Measurements from ENCODE around the gene AADACL2. TPM values are rescaled to one million over a fixed set of nuclear protein-coding genes. Genes with fewer than 3 reads are reported as not detected.
A peak's percentile ranks its signal among the peaks of the same experiment; 100 is the strongest.
"Not testable (repeated sequence)": the region's sequence is repeated elsewhere in the genome, so short reads cannot be mapped to it uniquely, and the experiment has no call there.

Gene AADACL2
- total RNA-seq, 2 donors from 2014 or later = 0.11 to 0.18 TPM

- no peak for DNase-seq
- intact Hi-C loops (cut with DNase I, micrococcal nuclease) = no loop called here
These were observed 27.9 kb downstream of the AADACL2 start for GRCh38 chr3:151761581-151761980.

DNA sequence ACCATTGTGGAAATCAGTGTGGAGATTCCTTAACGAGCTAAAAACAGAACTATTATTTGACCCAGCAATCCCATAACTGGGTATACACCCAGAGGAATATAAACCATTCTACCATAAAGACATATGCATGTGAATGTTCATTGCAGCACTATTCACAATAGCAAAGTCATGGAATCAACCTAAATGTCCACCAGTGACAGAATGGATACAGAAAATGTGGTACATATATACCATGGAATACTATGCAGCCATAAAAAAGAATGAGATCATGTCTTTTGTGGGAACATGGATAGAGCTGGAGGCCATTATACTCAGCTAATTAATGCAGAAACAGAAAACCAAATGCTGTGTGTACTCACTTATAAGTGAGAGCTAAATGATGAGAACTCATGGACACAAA is 31.0 kb downstream of the AADACL2 start:
- DNase-seq; intact Hi-C loops (cut with DNase I, micrococcal nuclease); ATAC-seq: not testable (repeated sequence)

More at GRCh38 chr3:151761581-151761980, 27.9 kb downstream of the AADACL2 start:
- no peak for ATAC-seq

DNA sequence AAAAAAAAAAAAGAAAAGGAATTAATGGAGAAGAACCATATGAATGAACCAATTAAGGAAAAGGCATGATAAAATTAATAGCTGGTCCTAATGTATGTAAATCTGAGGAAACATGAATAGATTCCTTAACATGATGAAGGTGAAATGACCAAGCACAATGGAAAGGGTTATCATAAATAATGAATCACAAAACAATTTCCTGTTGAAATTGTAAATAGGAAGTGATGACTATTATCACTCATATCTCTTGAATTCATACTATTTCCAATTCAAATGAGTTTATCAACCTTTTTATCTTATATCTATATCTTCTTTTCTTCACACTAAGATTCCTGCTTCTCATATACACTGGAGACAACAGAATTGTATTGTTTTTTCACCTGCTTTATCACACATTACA is 32.0 kb downstream of the AADACL2 start:
- DNase-seq = no peak
- no peak for ATAC-seq
- intact Hi-C loops (cut with DNase I, micrococcal nuclease) = no loop called here

GRCh38 chr3:151766454-151766853 is 32.7 kb downstream of the AADACL2 start:
- intact Hi-C loops (cut with DNase I, micrococcal nuclease) = no loop called here
- DNase-seq = no peak
- ATAC-seq = no peak

GRCh38 chr3:151768393-151768930 is 34.7 kb downstream of the AADACL2 start:
- no peak for DNase-seq
- intact Hi-C loops (cut with DNase I, micrococcal nuclease) = no loop called here

GRCh38 chr3:151769175-151769574 is 35.4 kb downstream of the AADACL2 start:
- intact Hi-C loops (cut with DNase I, micrococcal nuclease) = no loop called here
- DNase-seq (no peak), ATAC-seq (peak; percentile 29)

More at GRCh38 chr3:151768393-151768930, 34.7 kb downstream of the AADACL2 start:
- no peak for ATAC-seq

DNA sequence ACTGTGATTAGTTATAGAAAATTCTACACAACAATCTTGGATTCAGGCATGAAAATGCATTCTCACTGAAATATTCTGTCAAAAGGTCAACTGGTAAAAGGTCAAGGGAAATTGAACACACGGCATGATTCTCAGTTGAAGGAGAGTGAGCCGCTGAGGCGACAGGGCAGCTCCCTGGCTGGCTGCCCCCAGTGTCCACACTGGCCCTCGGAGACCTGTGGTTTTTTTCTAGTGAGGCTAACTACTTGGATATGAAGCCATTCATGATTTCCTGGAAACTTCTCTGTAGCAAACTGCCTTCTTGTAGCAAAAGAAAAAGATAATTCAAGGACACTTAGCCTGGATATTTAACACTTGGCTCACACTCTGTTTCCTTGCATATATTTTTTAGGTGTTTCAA is 37.2 kb downstream of the AADACL2 start:
- peak; percentile 78 for ATAC-seq
- DNase-seq = peak; percentile 23 to 34
- intact Hi-C loops (cut with DNase I, micrococcal nuclease) = no loop called here

- no peak for DNase-seq
- intact Hi-C loops (cut with DNase I, micrococcal nuclease) = no loop called here
These were observed 39.2 kb downstream of the AADACL2 start for GRCh38 chr3:151772825-151773480.

DNA sequence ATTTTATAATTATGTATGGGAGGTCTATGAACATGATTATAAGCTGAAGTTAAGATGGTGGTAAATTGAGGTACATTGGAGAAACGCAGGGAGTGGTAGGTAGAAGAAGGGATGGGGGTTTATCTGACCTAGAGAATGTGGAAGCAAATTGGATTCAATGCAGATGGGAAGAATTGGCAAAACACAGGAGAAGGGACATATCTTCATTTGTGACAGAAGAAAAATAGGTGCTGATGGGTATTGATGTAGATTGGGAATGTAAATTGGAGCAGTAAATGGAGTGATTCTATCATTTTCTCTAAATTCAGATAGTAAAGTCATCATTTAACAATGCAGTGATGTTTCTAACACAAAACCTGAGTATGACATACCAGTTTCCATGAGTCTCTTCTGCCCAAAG is 40.5 kb downstream of the AADACL2 start:
- DNase-seq (no peak), ATAC-seq (no peak)
- intact Hi-C loops (cut with DNase I, micrococcal nuclease) = no loop called here

More at GRCh38 chr3:151772825-151773480, 39.2 kb downstream of the AADACL2 start:
- ATAC-seq = no peak

DNA sequence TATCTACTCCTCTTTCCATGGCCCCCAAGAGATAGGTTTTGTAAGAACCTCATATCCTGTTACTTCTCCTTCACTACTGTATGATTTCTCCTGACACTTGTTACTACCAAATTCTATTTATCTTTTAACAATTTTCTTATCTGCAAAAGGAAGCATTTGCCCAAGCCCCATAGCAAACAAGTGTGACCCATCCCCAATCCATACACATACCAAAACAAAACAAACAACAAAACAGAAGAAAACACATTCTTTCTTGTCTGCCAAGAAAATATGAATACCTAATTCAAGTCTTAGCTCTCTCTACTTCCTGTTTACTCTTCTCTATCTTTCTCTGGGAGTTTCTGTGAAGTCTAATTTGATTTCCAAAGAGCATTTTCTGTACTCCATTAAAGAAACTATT is 41.2 kb downstream of the AADACL2 start:
- no peak for ATAC-seq
- intact Hi-C loops (cut with DNase I, micrococcal nuclease) = no loop called here

DNA sequence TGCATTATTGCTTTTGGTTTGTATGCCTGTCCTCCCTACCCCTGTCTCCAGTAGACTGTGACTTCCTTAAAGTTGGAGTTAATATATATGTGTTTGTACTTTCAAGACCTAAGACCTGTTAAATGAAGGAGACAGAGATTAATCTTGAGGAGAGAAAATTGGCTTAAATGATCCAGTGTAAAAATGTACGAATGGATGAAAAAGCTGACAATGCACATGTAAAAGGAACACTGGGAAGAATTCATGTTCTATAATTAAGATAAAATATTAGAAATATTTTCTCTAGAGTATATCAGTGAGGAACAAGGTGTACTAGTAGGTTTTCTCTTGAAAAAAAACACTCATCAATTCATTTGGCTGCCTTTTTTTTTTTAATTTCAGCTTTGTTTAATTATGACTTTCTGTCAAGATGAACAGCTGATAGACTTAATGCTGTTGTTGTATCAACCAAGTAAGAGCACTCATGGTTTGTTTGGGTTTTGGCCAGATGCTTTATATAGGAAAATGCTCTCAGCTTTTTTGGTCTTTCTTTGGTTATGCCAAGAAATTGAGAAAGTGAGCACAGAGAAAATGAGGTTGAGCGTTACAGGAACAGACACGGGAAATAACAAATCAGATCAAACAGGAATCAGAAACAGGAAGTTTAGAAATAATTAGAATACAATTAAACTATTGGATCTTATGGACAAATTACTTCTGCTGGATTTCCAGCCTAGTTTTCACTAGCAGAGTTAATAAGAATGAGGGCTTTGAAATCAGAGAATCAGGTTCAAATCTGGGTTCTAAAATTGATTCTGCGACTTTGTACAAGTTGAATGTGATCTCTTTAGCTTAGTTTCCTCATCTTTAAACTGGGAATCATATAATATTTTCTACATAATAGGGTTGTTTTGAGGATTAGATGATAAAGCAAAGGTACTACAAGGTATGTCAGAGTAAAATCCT is 41.9 kb downstream of the AADACL2 start:
- DNase-seq (no peak), ATAC-seq (no peak)
- intact Hi-C loops (cut with DNase I, micrococcal nuclease) = no loop called here

More for the DNA sequence above, 41.2 kb downstream of the AADACL2 start:
- no peak for DNase-seq

- intact Hi-C loops (cut with DNase I, micrococcal nuclease) = no loop called here
- ATAC-seq = no peak
- no peak for DNase-seq
These were observed 42.6 kb downstream of the AADACL2 start for GRCh38 chr3:151776259-151776740.

GRCh38 chr3:151777880-151778279 is 44.2 kb downstream of the AADACL2 start:
- DNase-seq (no peak), ATAC-seq (no peak)
- intact Hi-C loops (cut with DNase I, micrococcal nuclease) = no loop called here

GRCh38 chr3:151787626-151788025 is 53.9 kb downstream of the AADACL2 start:
- intact Hi-C loops (cut with DNase I, micrococcal nuclease) = no loop called here
- DNase-seq (no peak), ATAC-seq (no peak)

DNA sequence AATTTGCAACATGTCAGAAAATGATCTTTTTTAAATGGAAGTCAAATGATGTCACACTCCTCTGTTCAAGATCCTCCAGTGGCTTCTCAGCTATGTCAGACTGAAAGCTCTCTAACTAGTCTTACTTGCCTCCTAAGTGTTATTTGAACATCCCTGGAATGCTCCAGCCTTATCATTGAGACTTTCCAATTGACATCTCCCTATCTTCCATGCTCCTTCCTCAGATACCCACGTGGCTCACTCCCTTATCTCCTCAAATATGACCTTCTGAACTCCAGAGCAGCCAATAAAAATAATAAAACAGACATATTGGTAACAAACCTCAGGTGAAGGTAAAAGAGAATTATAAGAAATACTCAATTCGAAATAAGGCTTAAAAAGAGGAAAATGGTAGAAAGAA is 54.7 kb downstream of the AADACL2 start:
- DNase-seq = no peak
- intact Hi-C loops (cut with DNase I, micrococcal nuclease) = no loop called here
- ATAC-seq = no peak

- intact Hi-C loops (cut with DNase I, micrococcal nuclease) = no loop called here
- ATAC-seq = no peak
- no peak for DNase-seq
These were observed 56.2 kb downstream of the AADACL2 start for GRCh38 chr3:151789853-151790463.

- ATAC-seq; DNase-seq; intact Hi-C loops (cut with DNase I, micrococcal nuclease): not testable (repeated sequence)
These were observed 57.0 kb downstream of the AADACL2 start for GRCh38 chr3:151790763-151791162.

- intact Hi-C loops (cut with DNase I, micrococcal nuclease) = no loop called here
- ATAC-seq = no peak
- no peak for DNase-seq
These were observed 58.7 kb downstream of the AADACL2 start for GRCh38 chr3:151792411-151792810.

- intact Hi-C loops (cut with DNase I, micrococcal nuclease) = no loop called here
- DNase-seq (no peak), ATAC-seq (no peak)
These were observed 59.9 kb downstream of the AADACL2 start for GRCh38 chr3:151793636-151794035.
